Ishikawa (cell line): ENCODE data around the gene CLCNKB.
A peak's percentile ranks its signal among the peaks of the same experiment; 100 is the strongest.

Source experiments
- CEBPB ChIP-seq: IDR thresholded peaks from 2 replicates; pipeline ENCODE4 v1.6.1; 2012
- CREB1 ChIP-seq: IDR thresholded peaks from 2 replicates; pipeline ENCODE4 v1.6.1; 2012; ENCODE audit warnings: low read depth
- EGR1 ChIP-seq: IDR thresholded peaks from 2 replicates; pipeline ENCODE4 v1.6.1; 2012
- EP300 ChIP-seq: IDR thresholded peaks from 2 replicates; pipeline ENCODE4 v1.6.1; 2012; ENCODE audit warnings: borderline replicate concordance
- FOXM1 ChIP-seq: IDR thresholded peaks from 2 replicates; pipeline ENCODE4 v1.6.1; 2012; ENCODE audit warnings: low read depth, borderline replicate concordance
- MAX ChIP-seq: IDR thresholded peaks from 2 replicates; pipeline ENCODE4 v1.6.1; 2012
- NFIC ChIP-seq: IDR thresholded peaks from 2 replicates; pipeline ENCODE4 v1.6.1; 2012
- RAD21 ChIP-seq: IDR thresholded peaks from 2 replicates; pipeline ENCODE4 v1.6.1; 2012; ENCODE audit warnings: low read depth
- REST ChIP-seq: IDR thresholded peaks from 2 replicates; pipeline ENCODE4 v1.6.1; 2012; ENCODE audit warnings: low read depth, mild to moderate bottlenecking
- TAF1 ChIP-seq: IDR thresholded peaks from 2 replicates; pipeline ENCODE4 v1.6.1; 2012; ENCODE audit warnings: low read depth, mild to moderate bottlenecking
- TCF12 ChIP-seq: IDR thresholded peaks from 2 replicates; pipeline ENCODE4 v1.6.1; 2012; ENCODE audit warnings: low read depth
- TEAD4 ChIP-seq: IDR thresholded peaks from 2 replicates; pipeline ENCODE4 v1.6.1; 2012
- USF1 ChIP-seq: IDR thresholded peaks from 2 replicates; pipeline ENCODE4 v1.6.1; 2012
- YY1 ChIP-seq: IDR thresholded peaks from 2 replicates; pipeline ENCODE4 v1.6.1; 2012; ENCODE audit warnings: low read depth
- ZBTB7A ChIP-seq: IDR thresholded peaks from 2 replicates; pipeline ENCODE4 v1.6.1; 2012; ENCODE audit warnings: low read depth

Gene CLCNKB

GRCh38 chr1:16082283-16083038 is 38.9 kb downstream of the CLCNKB start:
- no peak for TF ChIP-seq CREB1
- peak; percentile 94 for TF ChIP-seq RAD21

GRCh38 chr1:16083486-16083885 is 39.9 kb downstream of the CLCNKB start:
- TF ChIP-seq NFIC: no peak
- TF ChIP-seq MAX: no peak
- no peak for TF ChIP-seq TAF1
- no peak for TF ChIP-seq YY1
- TF ChIP-seq TEAD4: no peak
- no peak for TF ChIP-seq RAD21
- no peak for TF ChIP-seq CEBPB
- no peak for TF ChIP-seq TCF12
- no peak for TF ChIP-seq CREB1

GRCh38 chr1:16085522-16085921 is 41.9 kb downstream of the CLCNKB start:
- no peak for TF ChIP-seq USF1
- TF ChIP-seq EP300: no peak
- TF ChIP-seq CREB1: no peak
- no peak for TF ChIP-seq REST
- TF ChIP-seq RAD21: no peak
- no peak for TF ChIP-seq EGR1

GRCh38 chr1:16087733-16088132 is 44.2 kb downstream of the CLCNKB start:
- TF ChIP-seq TCF12 (no peak), YY1 (no peak)

GRCh38 chr1:16088351-16088911 is 44.8 kb downstream of the CLCNKB start:
- TF ChIP-seq EP300: peak; percentile 44; the same call in 1 of the 2 replicates
- no peak for TF ChIP-seq TEAD4
- peak; percentile 75; the same call in 1 of the 2 replicates for TF ChIP-seq TCF12
- TF ChIP-seq MAX: no peak
- peak; percentile 84; the same call in 1 of the 2 replicates for TF ChIP-seq ZBTB7A
- no peak for TF ChIP-seq REST
- no peak for TF ChIP-seq FOXM1
- TF ChIP-seq NFIC: no peak
- peak; percentile 53; the same call in 1 of the 2 replicates for TF ChIP-seq YY1

- TF ChIP-seq USF1: no peak
- TF ChIP-seq ZBTB7A: no peak
- TF ChIP-seq YY1: no peak
- TF ChIP-seq RAD21: no peak
- TF ChIP-seq TCF12: no peak
- TF ChIP-seq TEAD4: no peak
- TF ChIP-seq NFIC: no peak
These were observed 45.4 kb downstream of the CLCNKB start for GRCh38 chr1:16088996-16089395.
